Retina (tissue), 1 donor: ENCODE measurements around the gene CNIH2.

Source experiments
- DNase-seq: peaks from one replicate; pipeline ENCODE4 v3.0.0-alpha.2; 2016

Gene CNIH2

GRCh38 chr11:66333220-66333877, 55.4 kb downstream of the CNIH2 start:
- no peak for DNase-seq
